PC-3 (cell line): ENCODE results near the gene SPEF1. TPM values are rescaled to one million over a fixed set of nuclear protein-coding genes. Genes with fewer than 3 reads are reported as not detected.

Experiments
- ATAC-seq: fragments of 200-7000 bp; cut with Tn5 transposase; 2 replicates; pipeline ENCODE4 v1.9.1; 2020; ENCODE audit warnings: mild to moderate bottlenecking, moderate library complexity
- BruUV-seq: library from RNA; stranded (reverse); fragments of 400-500 nt; replicated peaks from 2 replicates; lab custom pipeline; 2021; lab: Mats Ljungman, UMichigan
- CTCF ChIA-PET: fragments of 300-600 bp; sonication (Branson Sonifier 250); formaldehyde crosslinking; loops from one replicate; lab custom pipeline; 2022; ENCODE audit warnings: antibody characterized with exemption; lab: Charles Lee
- POLR2A ChIA-PET: fragments of 300-600 bp; sonication (Branson Sonifier 250); formaldehyde crosslinking; loops from one replicate; lab custom pipeline; 2022; ENCODE audit warnings: antibody characterized with exemption; ENCODE audit not compliant: unreplicated experiment; lab: Charles Lee
- DNase-seq: peaks from one replicate; pipeline ENCODE4 v3.0.0-alpha.2; 2015
- H2AFZ ChIP-seq: fragments of 300-600 bp; sonication (generic); 2 replicates; pipeline ENCODE4 v1.6.0; 2016; ENCODE audit warnings: antibody characterized with exemption, low read length
- H3F3A ChIP-seq: fragments of 300-600 bp; sonication (generic); one replicate; pipeline ENCODE4 v1.6.0; 2017; ENCODE audit warnings: antibody characterized with exemption, low read length, control low read depth, mild to moderate bottlenecking; ENCODE audit not compliant: unreplicated experiment
- H3K27ac ChIP-seq: fragments of 300-600 bp; sonication (generic); 2 replicates; pipeline ENCODE4 v1.5.1; 2016; ENCODE audit warnings: mild to moderate bottlenecking, low read length
- H3K27me3 ChIP-seq: fragments of 300-600 bp; sonication (generic); 2 replicates; pipeline ENCODE4 v1.6.1; 2016; ENCODE audit warnings: low read length, mixed read lengths
- H3K36me3 ChIP-seq: fragments of 300-600 bp; sonication (generic); 2 replicates; pipeline ENCODE4 v1.6.1; 2016; ENCODE audit warnings: low read depth, mixed run types, low read length, mixed read lengths
- H3K4me1 ChIP-seq: fragments of 300-600 bp; sonication (generic); 2 replicates; pipeline ENCODE4 v1.5.1; 2016; ENCODE audit warnings: low read length; ENCODE audit not compliant: insufficient read depth
- H3K4me2 ChIP-seq: fragments of 300-600 bp; sonication (generic); 2 replicates; pipeline ENCODE4 v1.6.0; 2016; ENCODE audit warnings: low read length
- H3K4me3 ChIP-seq: fragments of 300-600 bp; sonication (generic); 2 replicates; pipeline ENCODE4 v1.5.1; 2016; ENCODE audit warnings: mild to moderate bottlenecking, low read length, mixed read lengths
- H3K79me2 ChIP-seq: fragments of 300-600 bp; sonication (generic); 2 replicates; pipeline ENCODE4 v1.6.1; 2017; ENCODE audit warnings: low read length, mixed read lengths
- H3K9ac ChIP-seq: fragments of 300-600 bp; sonication (generic); 2 replicates; pipeline ENCODE4 v1.6.0; 2016; ENCODE audit warnings: mild to moderate bottlenecking, low read length
- H3K9me2 ChIP-seq: fragments of 300-600 bp; sonication (generic); replicated peaks from 2 replicates; pipeline ENCODE4 v1.6.1; 2016; ENCODE audit warnings: mixed run types, low read length, mixed read lengths
- H3K9me3 ChIP-seq: fragments of 300-600 bp; sonication (generic); 2 replicates; pipeline ENCODE4 v1.6.1; 2016; ENCODE audit warnings: low read length, mixed read lengths
- H4K20me1 ChIP-seq: fragments of 300-600 bp; sonication (generic); 2 replicates; pipeline ENCODE4 v1.6.1; 2016; ENCODE audit warnings: low read length, mixed read lengths
- EZH2 ChIP-seq: fragments of 300-600 bp; sonication (generic); IDR thresholded peaks from one replicate; pipeline ENCODE4 v1.6.1; 2017; ENCODE audit warnings: antibody characterized with exemption, mild to moderate bottlenecking, low read length; ENCODE audit not compliant: unreplicated experiment
- EZH2phosphoT487 ChIP-seq: fragments of 300-600 bp; sonication (generic); IDR thresholded peaks from 2 replicates; pipeline ENCODE4 v1.6.1; 2018; ENCODE audit warnings: mild to moderate bottlenecking, antibody characterized with exemption, low read length, borderline replicate concordance
- intact Hi-C: fragments of 100-400 bp; cut with micrococcal nuclease; formaldehyde crosslinking; loops from 2 replicates; pipeline ENCODE4 v1.9.0; 2023
- total RNA-seq: library from RNA; depleted of rRNA; stranded (reverse); fragments of >200 nt; gene quantifications from 2 replicates; pipeline ENCODE4 v1.2.3, GENCODE V29; 2014
- TF ChIP-seq, protein P1 (sequence below): fragments of 300-600 bp; sonication (generic); conservative IDR thresholded peaks from 2 replicates; pipeline ENCODE4 v1.5.1; 2017; ENCODE audit warnings: antibody characterized with exemption, low read depth, mild to moderate bottlenecking, low read length

Gene SPEF1
- total RNA-seq, 1 experiment from 2014 or later = 2.0 TPM

DNA sequence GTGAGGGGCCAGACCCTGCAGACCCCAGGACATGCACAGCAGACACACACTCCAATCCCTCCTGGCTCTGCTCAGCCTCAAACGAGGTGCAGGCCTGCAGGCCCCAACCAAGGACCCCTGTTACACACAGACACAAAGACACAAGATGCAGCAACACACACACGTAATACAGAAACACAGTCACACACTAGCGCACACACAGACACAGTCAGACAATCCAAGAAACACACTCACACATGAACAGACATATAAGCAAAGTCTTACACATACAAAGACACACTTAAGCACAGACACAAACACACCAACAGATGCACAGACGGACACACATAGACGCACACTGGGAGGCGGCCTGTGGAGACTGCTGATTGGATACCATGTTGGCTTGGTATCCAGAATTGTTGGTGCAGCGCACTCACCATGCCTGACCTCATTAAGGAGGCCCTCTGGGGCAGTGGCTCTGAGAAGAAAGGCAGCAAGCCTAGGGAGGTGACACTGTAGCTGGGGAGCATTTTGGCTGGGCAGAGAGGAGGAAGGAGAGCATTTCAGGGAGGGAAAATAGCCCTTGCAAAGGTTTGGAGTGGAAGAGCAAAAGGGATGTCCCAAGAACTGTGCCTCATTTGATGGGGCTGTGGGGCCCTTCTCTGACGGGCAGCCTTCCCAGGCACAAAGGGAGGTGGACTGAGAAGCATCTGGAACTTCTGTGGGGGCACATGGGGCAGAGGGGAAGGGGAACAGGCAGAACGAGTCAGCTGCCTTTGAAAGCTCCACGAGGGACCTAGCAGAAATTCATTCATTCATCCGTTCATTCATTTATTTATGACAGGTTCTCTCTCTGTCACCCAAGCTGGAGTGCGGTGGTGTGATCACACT lies 50.2 kb downstream of the SPEF1 start:
- ChIA-PET POLR2A (no interaction called here), CTCF (no interaction called here)
- H3K27ac ChIP-seq = no peak overlapping the region
- no peaks in the 10 kb centered on the region for H3K9me2 ChIP-seq
- H3K27me3 ChIP-seq = no peaks in the 10 kb centered on the region
- no peaks in the 10 kb centered on the region for H3K9me3 ChIP-seq
- DNase-seq = no peak
- H3K9ac ChIP-seq = no peak overlapping the region
- H3K4me1 ChIP-seq = peaks cover 20% of the 10 kb centered on the region
- H3F3A ChIP-seq = no peaks in the 10 kb centered on the region
- no peaks in the 10 kb centered on the region for H4K20me1 ChIP-seq
- no TSS peak for BruUV-seq
- H3K4me3 ChIP-seq = no peak overlapping the region
- TF ChIP-seq EZH2phosphoT487 = no peak
- H3K36me3 ChIP-seq = no peaks in the 10 kb centered on the region
- no peak for ATAC-seq
- H3K4me2 ChIP-seq = no peak overlapping the region
- intact Hi-C loops = no loop called here
- H2AFZ ChIP-seq = no peak overlapping the region
- H3K79me2 ChIP-seq = no peaks in the 10 kb centered on the region

DNA sequence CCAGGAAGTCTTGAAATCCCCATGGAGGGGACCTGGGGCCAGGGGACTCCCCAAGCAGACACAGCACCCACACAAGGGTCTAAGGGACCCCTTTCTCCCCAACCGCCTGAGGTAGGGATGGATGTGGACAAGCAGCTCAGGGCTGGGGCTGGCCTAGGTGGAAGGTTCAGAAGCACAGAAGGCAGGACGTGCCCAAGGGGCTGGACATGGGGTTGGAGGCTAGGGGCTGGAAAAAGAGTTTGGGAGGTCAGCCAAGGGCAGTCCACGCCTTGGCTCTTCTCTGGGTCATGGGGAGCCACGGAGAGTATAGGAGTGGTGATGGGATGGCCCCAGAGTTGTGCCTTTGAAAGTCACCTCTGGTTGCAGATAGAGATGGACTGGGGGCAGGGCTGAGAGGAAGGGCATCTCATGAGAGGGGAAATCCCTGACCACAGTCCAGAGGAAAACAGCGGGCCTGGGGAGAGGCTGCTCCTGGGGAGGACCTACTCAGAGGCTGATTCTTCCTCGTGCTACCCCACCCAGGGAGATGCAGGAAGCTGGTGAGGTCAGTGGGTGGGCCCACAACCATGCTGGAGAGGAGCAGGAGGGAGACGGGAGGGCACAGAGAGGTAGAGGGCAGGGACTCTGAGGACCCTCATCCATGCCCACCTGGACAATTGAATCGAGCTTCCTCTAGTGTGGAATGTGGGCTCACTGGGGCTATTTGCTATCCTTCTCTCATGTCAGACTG lies 51.3 kb downstream of the SPEF1 start:
- intact Hi-C loops = no loop called here
- Histone ChIP-seq H3K4me2 (no peak overlapping the region), H3K79me2 (no peaks in the 10 kb centered on the region), H3K36me3 (no peaks in the 10 kb centered on the region), H3K27ac (no peak overlapping the region), H2AFZ (no peak overlapping the region), H3K4me3 (no peak overlapping the region), H3K4me1 (peaks cover 20% of the 10 kb centered on the region), H3K27me3 (no peaks in the 10 kb centered on the region), H3K9me2 (no peaks in the 10 kb centered on the region), H4K20me1 (no peaks in the 10 kb centered on the region), H3F3A (no peaks in the 10 kb centered on the region), H3K9ac (no peak overlapping the region), H3K9me3 (no peaks in the 10 kb centered on the region)
- ATAC-seq = no peak
- ChIA-PET POLR2A (no interaction called here), CTCF (no interaction called here)
- BruUV-seq = no TSS peak
- no peak for TF ChIP-seq EZH2
- TF ChIP-seq EZH2phosphoT487 = no peak
- TF ChIP-seq, protein P1, sequence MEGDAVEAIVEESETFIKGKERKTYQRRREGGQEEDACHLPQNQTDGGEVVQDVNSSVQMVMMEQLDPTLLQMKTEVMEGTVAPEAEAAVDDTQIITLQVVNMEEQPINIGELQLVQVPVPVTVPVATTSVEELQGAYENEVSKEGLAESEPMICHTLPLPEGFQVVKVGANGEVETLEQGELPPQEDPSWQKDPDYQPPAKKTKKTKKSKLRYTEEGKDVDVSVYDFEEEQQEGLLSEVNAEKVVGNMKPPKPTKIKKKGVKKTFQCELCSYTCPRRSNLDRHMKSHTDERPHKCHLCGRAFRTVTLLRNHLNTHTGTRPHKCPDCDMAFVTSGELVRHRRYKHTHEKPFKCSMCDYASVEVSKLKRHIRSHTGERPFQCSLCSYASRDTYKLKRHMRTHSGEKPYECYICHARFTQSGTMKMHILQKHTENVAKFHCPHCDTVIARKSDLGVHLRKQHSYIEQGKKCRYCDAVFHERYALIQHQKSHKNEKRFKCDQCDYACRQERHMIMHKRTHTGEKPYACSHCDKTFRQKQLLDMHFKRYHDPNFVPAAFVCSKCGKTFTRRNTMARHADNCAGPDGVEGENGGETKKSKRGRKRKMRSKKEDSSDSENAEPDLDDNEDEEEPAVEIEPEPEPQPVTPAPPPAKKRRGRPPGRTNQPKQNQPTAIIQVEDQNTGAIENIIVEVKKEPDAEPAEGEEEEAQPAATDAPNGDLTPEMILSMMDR = no peak
- no peak for DNase-seq

DNA sequence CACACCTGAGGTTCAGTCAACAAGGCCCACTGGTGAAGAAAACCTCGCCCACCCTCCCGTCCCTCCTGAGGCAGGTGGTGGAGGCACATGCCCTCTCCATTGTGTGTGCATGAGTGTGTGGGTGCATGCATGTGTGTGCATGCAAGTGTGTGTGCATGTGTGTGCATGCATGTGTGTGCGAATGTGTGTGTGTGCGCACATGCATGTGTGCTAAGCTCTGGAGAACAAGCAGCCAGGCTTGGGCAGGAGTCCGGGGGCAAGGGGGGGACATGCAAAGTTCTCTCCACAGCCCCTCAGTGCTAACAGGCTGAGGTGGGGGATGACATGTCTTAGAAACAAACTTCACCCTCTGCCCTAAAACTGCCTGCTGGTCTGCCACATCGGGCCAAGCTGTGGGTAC lies 51.9 kb downstream of the SPEF1 start:
- H3K9me2 ChIP-seq = no peaks in the 10 kb centered on the region
- no peaks in the 10 kb centered on the region for H3K79me2 ChIP-seq
- no peak overlapping the region for H3K4me2 ChIP-seq
- H3K27me3 ChIP-seq = no peaks in the 10 kb centered on the region
- H4K20me1 ChIP-seq = no peaks in the 10 kb centered on the region
- peaks cover 20% of the 10 kb centered on the region for H3K4me1 ChIP-seq
- no peak for ATAC-seq
- BruUV-seq = no TSS peak
- TF ChIP-seq EZH2phosphoT487 = no peak
- TF ChIP-seq EZH2 = no peak
- TF ChIP-seq, protein P1 = no peak
- H3K9ac ChIP-seq = no peak overlapping the region
- no peaks in the 10 kb centered on the region for H3K36me3 ChIP-seq
- no peaks in the 10 kb centered on the region for H3K9me3 ChIP-seq
- ChIA-PET CTCF (no interaction called here), POLR2A (interaction anchor here (0.6 kb wide), 1 partner anchor 84 kb away, joined by 3 read pairs; no protein-coding TSS in a partner anchor)
- H3K4me3 ChIP-seq = no peak overlapping the region
- no peak overlapping the region for H2AFZ ChIP-seq
- no peak overlapping the region for H3K27ac ChIP-seq
- H3F3A ChIP-seq = no peaks in the 10 kb centered on the region
- intact Hi-C loops = no loop called here
- DNase-seq = no peak
